Measurements from ENCODE around the gene SLC25A17. TPM values are rescaled to one million over a fixed set of nuclear protein-coding genes. Genes with fewer than 3 reads are reported as not detected.
"Not testable (repeated sequence)": the region's sequence is repeated elsewhere in the genome, so short reads cannot be mapped to it uniquely, and the experiment has no call there.

The SLC25A17 gene
- total RNA-seq, 2 donors from 2014 or later, result 5.5 to 7.2 TPM

DNA sequence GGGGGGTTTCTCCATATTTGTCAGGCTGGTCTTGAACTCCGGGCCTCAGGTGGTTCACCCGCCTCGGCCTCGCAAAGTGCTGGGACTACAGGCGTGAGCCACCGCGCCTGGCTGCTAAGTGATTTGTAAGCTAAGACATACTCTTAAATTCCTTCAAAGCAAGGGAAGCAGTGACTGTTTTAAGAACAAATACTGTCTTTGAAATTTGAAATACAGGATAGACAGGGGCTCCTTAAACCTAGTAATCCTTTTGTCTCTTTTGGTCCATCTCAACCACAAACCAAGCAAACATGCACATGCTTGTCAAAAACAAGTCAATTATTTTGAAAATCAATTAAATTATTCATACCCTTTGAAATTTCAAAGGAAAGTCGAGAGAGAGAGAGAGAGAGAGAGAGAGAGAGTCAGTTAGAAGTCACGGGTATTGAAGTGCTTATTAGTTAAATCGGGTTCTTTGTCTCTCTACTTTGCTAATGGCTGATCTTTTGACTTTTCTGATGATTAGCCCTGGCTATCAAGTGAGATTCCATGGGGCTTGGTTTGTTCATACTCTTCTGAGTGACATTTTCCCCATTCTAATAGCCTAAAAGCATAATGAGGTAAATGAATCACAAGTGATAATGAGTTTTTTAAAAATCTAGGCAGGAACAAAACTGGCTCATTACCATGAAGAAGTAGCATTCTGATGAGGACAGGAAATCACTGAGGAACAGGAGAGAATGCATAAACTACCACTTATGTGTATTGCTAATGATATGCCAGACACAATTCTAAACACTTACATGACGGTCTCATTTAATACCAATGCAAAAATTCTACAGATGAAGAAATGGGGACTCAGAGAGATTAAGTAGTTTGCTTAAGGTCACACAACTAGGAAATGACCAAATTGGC is 91.8 kb downstream of the SLC25A17 start:
- no peak overlapping the region for H3K4me3 ChIP-seq
- H3K27ac ChIP-seq, result no peak overlapping the region
- TF ChIP-seq, protein P1, sequence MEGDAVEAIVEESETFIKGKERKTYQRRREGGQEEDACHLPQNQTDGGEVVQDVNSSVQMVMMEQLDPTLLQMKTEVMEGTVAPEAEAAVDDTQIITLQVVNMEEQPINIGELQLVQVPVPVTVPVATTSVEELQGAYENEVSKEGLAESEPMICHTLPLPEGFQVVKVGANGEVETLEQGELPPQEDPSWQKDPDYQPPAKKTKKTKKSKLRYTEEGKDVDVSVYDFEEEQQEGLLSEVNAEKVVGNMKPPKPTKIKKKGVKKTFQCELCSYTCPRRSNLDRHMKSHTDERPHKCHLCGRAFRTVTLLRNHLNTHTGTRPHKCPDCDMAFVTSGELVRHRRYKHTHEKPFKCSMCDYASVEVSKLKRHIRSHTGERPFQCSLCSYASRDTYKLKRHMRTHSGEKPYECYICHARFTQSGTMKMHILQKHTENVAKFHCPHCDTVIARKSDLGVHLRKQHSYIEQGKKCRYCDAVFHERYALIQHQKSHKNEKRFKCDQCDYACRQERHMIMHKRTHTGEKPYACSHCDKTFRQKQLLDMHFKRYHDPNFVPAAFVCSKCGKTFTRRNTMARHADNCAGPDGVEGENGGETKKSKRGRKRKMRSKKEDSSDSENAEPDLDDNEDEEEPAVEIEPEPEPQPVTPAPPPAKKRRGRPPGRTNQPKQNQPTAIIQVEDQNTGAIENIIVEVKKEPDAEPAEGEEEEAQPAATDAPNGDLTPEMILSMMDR (IDR thresholded peaks at IDR 0.05), result no peak
- no peaks in the 10 kb centered on the region for H3K4me1 ChIP-seq
- no peaks in the 10 kb centered on the region for H3K36me3 ChIP-seq
- H3K27me3 ChIP-seq, result no peaks in the 10 kb centered on the region
- H3K9me3 ChIP-seq, result no peaks in the 10 kb centered on the region
- no peak for DNase-seq (ENCODE audit: low spot score)

- Histone ChIP-seq H3K27me3 (no peaks in the 10 kb centered on the region), H3K36me3 (no peaks in the 10 kb centered on the region), H3K4me1 (peaks cover 0 to under 1% of the 10 kb centered on the region in 2 donors), H3K9me3 (no peaks in the 10 kb centered on the region), H3K27ac (no peak overlapping the region), H3K4me3 (no peak overlapping the region)
- no peak for DNase-seq (ENCODE audit: low spot score)
- TF ChIP-seq, protein P1 (IDR thresholded peaks at IDR 0.05), result no peak
Observed at GRCh38 chr22:40726514-40726913, 92.6 kb downstream of the SLC25A17 start.

GRCh38 chr22:40723396-40723933 is 95.7 kb downstream of the SLC25A17 start:
- Histone ChIP-seq H3K4me3 (no peak overlapping the region), H3K36me3 (no peaks in the 10 kb centered on the region), H3K9me3 (no peaks in the 10 kb centered on the region), H3K4me1 (peaks cover 0 to 9% of the 10 kb centered on the region in 2 donors), H3K27ac (no peak overlapping the region), H3K27me3 (no peaks in the 10 kb centered on the region)
- DNase-seq (ENCODE audit: low spot score), result no peak
- TF ChIP-seq, protein P1 (IDR thresholded peaks at IDR 0.05), result no peak

DNA sequence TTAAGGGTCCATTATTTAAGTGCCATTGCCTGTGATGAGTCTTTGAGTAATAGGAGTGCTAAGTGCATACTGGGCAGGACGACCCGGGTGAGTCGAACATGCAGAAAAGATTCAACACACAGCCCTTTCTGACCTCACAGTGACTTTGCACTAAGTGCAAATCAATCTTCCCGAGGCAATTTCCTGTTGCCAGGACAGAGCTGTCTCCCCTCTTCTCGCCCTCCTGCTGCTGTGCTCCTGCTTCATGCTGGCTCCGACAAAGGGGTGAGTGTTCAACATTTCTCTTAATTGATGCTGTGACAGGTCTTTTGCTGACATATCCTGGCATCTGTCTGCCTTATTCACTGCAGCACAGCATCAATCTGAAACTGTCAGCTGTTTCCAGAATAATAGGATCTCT is 97.9 kb downstream of the SLC25A17 start:
- H3K4me3 ChIP-seq, result no peak overlapping the region
- H3K27ac ChIP-seq, result no peak overlapping the region
- H3K9me3 ChIP-seq, result no peaks in the 10 kb centered on the region
- no peak for DNase-seq (ENCODE audit: low spot score)
- peaks cover 0 to 9% of the 10 kb centered on the region in 2 donors for H3K4me1 ChIP-seq
- TF ChIP-seq, protein P1 (IDR thresholded peaks at IDR 0.05), result no peak
- H3K36me3 ChIP-seq, result no peaks in the 10 kb centered on the region
- H3K27me3 ChIP-seq, result no peaks in the 10 kb centered on the region

GRCh38 chr22:40720538-40721256 is 98.4 kb downstream of the SLC25A17 start:
- peaks cover 0 to 9% of the 10 kb centered on the region in 2 donors for H3K4me1 ChIP-seq

DNA sequence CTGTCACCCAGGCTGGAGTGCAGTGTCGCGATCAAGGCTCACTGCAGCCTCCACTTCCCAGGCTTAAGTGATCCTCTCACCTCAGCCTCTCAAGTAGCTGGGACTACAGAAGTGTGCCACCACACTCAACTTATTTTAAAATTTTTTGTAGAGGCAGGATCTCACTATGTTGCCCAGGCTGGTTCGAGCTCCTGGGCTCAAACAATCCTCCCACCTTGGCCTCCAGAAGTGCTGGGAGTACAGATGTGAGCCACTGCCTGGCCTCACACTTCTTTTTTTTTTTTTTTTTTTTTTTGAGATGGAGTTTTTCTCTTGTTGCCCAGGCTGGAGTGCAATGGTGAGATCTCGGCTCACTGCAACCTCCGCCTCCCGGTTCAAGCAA is 99.0 kb downstream of the SLC25A17 start:
- DNase-seq (ENCODE audit: low spot score); H3K4me3 ChIP-seq; H3K36me3 ChIP-seq; H3K4me1 ChIP-seq; H3K27ac ChIP-seq; H3K27me3 ChIP-seq; H3K9me3 ChIP-seq: not testable (repeated sequence)

More at GRCh38 chr22:40720538-40721256, 98.4 kb downstream of the SLC25A17 start:
- no peak overlapping the region for H3K27ac ChIP-seq
- no peaks in the 10 kb centered on the region for H3K36me3 ChIP-seq
- TF ChIP-seq, protein P1 (IDR thresholded peaks at IDR 0.05), result no peak
- H3K4me3 ChIP-seq, result no peak overlapping the region
- no peaks in the 10 kb centered on the region for H3K9me3 ChIP-seq
- no peaks in the 10 kb centered on the region for H3K27me3 ChIP-seq
- no peak for DNase-seq (ENCODE audit: low spot score)

Measured in right atrium auricular region (tissue), 2 donors.